Urinary bladder (tissue), 4 donors: ENCODE data around the gene EIF1AD. TPM values are rescaled to one million over a fixed set of nuclear protein-coding genes. Genes with fewer than 3 reads are reported as not detected.
"Not testable (repeated sequence)": the region's sequence is repeated elsewhere in the genome, so short reads cannot be mapped to it uniquely, and the experiment has no call there.

Source experiments
- DNase-seq: peaks from one replicate; pipeline ENCODE4 v3.0.0-alpha.2; 2015; ENCODE audit errors: extremely low spot score
- H3K27ac ChIP-seq: one replicate; pipeline ENCODE4 v1.5.1; 2013; ENCODE audit warnings: low read depth, mild to moderate bottlenecking, moderate library complexity
- H3K36me3 ChIP-seq: one replicate; pipeline ENCODE4 v1.6.1; 2013; ENCODE audit warnings: mild to moderate bottlenecking, moderate library complexity; ENCODE audit not compliant: insufficient read depth
- H3K4me1 ChIP-seq: one replicate; pipeline ENCODE4 v1.6.1; 2013; ENCODE audit warnings: mild to moderate bottlenecking, moderate library complexity; ENCODE audit not compliant: insufficient read depth
- H3K4me3 ChIP-seq: one replicate; pipeline ENCODE4 v1.5.1; 2013; ENCODE audit warnings: low read depth, low read length
- WGBS: extraction: QIAGEN DNeasy Blood & Tissue Kit; methylation state at CpG from one replicate; pipeline ENCODE4 v1.1.7; 2013; 5-methylcytosine and 5-hydroxymethylcytosine counted together
- polyA plus RNA-seq: library from polyadenylated mRNA; stranded (reverse); fragments of 200-250 nt; gene quantifications from one replicate; pipeline ENCODE4 v1.2.3, GENCODE V29; 2013
- total RNA-seq: library from RNA; depleted of rRNA; stranded (reverse); fragments of >200 nt; gene quantifications from one replicate; pipeline ENCODE4 v1.2.3, GENCODE V29; 2014
- donor health status: healthy with polysubstance abuse.
- donor health status: healthy.

The EIF1AD gene
- total and polyA plus RNA-seq, 2 donors, result 15.6 to 26.3 TPM

DNA sequence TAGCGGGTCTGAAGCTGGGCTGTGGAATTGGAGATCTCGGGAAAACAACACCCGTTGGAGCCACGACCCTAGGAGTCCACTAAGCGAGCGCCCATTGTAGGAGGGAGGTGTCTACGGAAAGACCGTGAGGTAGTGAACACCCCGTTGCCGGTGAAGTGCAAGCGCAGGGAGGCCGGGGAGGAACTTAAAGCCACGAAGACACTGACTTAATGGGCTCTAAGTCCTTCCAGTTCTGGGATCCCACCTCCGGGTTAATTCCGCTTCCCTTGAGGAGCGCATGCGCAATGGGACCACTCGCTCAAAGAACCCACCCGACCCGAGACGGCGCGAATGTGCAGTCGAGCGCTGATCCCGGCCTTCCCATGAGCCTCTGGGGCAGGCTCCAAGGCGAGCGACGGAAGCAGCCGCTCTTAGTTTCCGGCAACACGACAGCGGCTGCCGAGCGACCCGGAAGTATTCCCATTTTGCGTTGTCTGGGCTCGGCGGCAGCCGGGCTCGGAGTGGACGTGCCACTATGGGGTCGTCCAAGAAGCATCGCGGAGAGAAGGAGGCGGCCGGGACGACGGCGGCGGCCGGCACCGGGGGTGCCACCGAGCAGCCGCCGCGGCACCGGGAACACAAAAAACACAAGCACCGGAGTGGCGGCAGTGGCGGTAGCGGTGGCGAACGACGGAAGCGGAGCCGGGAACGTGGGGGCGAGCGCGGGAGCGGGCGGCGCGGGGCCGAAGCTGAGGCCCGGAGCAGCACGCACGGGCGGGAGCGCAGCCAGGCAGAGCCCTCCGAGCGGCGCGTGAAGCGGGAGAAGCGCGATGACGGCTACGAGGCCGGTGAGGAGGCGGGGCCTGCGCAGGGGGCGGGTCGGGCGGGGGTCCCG is 40.5 kb downstream of the EIF1AD start, which contains the start of gene SART1:
TSS of gene SART1 (plus strand) at position 468 of the 874 bp plus-strand sequence. CDS start at position 515, 47 bp downstream.
- Histone ChIP-seq H3K36me3 (peaks cover 7% of the 10 kb centered on the region), H3K4me3 (peak within 1 kb of the TSS; percentile 97), H3K4me1 (peaks cover 2% of the 10 kb centered on the region), H3K27ac (peak within 1 kb of the TSS; percentile 86)
- DNase-seq, result peak; percentile 98
- WGBS, result under 1% methylated on average over 97 of the region's 97 CpGs

DNA sequence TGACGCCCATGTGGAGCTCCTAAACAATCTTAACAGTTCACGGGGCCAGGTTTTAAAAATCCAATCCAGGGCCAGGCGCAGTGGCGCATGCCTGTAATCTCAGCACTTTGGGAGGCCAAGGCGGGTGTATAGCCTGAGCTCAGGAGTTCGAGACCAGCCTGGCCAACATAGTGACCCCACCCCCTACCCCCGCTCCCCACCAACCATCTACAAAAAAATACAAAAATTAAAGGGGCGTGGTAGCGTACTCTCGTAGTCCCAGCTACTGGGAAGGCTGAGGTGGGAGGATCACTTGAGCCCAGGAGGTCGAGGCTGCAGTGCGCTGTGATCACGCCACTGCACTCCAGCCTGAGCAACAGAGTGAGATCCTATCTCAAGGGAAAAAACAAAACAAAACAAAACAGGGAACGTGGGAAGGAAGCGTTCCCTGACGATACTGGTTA is 41.1 kb downstream of the EIF1AD start:
- peak overlapping the region; percentile 97 for H3K4me3 ChIP-seq
- DNase-seq, result no peak
- H3K4me1 ChIP-seq, result peaks cover 2% of the 10 kb centered on the region
- 50% methylated on average over 16 of the region's 16 CpGs for WGBS
- H3K27ac ChIP-seq, result peak overlapping the region; percentile 86
- peaks cover 5% of the 10 kb centered on the region for H3K36me3 ChIP-seq

DNA sequence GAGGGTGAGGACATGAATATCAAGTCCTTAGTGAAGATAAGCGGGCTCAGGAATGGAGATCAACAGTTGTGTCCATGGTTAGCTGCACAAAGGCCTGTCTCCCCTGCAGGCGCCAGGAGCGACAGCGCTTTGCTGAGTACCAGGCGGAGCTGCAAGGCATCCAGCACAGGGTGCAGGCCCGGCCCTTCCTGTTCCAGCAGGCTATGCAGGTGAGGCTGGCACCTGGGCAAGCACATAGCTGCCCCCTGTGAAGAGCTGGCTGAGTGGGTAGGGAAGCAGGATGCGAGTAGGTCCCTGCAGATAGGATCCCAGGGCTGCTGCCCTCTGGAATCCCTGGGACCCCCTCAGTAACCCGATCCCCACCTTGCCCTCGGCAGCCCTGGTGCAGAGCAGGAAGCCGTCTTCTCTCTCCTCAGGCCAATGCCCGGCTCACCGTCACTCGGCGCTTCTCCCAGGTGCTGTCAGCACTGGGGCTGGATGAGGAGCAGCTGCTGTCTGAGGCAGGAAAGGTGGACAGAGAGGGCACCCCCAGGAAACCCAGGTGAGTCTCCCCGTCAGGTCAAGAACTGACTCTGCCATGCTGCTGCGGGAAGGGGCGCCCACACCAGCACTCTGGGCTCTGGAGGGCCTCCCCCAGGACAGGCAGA is 43.1 kb downstream of the EIF1AD start:
- H3K36me3 ChIP-seq, result no peaks in the 10 kb centered on the region
- H3K4me3 ChIP-seq, result no peak overlapping the region
- 62% methylated on average over 17 of the region's 17 CpGs for WGBS
- H3K27ac ChIP-seq, result no peak overlapping the region
- no peak for DNase-seq
- H3K4me1 ChIP-seq, result peaks cover 2% of the 10 kb centered on the region

DNA sequence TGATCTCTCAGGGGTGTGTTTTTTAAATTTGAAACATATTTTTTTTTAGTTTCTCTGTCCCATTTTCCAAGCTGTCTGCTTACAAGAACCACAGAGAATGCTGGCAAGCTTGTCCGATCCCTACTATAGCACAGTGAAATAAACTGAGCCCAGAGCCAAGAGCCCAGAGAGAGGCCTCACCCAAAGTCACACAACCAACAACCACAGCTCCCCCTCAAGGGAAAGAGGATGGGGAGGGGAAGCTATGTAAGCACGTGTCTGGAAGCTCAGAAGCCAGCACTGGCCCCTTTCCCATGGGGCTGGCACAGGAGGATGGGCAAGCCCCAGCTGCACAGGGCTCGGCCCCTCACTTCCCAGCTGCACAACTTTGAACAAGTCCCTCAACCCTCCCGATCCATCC is 43.7 kb downstream of the EIF1AD start:
- H3K4me3 ChIP-seq, result no peak overlapping the region
- no peaks in the 10 kb centered on the region for H3K36me3 ChIP-seq
- H3K4me1 ChIP-seq, result peaks cover 2% of the 10 kb centered on the region
- 46% methylated on average over 4 of the region's 4 CpGs for WGBS
- DNase-seq, result no peak
- H3K27ac ChIP-seq, result no peak overlapping the region

DNA sequence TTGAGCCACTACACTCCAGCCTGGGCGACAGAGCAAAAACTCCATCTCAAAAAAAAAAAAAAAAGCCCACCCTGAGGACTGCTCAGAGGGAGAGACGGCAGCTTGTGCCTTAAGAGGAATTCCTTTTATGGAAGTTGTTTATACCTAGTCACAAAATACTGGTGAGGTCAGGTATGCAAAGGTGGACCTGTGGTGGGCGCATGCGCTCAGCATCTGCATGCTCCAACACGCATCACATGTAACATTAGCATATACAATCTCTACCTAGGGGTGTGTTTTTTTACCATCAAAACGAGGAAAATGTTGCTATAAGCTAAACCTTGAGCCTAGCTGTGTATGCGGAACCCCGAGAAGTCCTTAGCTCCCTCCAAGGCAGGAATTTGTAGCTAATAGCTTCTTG is 47.2 kb downstream of the EIF1AD start:
- peak; percentile 17 for DNase-seq
- Histone ChIP-seq H3K4me3 (no peak overlapping the region), H3K4me1 (no peaks in the 10 kb centered on the region), H3K36me3 (no peaks in the 10 kb centered on the region), H3K27ac (no peak overlapping the region)
- WGBS, result 69% methylated on average over 8 of the region's 8 CpGs

DNA sequence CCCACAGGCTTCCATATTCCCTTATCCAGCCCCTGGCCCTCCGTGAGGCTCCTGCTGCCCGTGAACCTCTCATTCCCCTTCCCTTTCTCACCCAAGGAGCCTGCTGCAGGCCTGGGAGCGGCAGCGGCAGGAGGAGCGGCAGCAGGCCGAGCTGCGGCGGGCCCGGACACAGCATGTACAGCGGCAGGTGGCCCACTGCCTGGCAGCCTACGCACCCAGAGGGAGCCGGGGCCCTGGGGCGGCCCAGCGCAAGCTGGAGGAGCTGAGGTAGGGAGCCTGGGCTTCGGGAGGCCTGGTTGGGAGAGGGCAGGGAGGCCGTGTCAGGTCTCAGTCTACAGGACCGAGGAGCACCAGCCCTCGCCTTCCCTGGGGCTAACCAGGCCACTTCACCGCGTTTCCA is 48.5 kb downstream of the EIF1AD start:
- H3K4me1 ChIP-seq, result no peaks in the 10 kb centered on the region
- H3K27ac ChIP-seq, result no peak overlapping the region
- H3K4me3 ChIP-seq, result no peak overlapping the region
- H3K36me3 ChIP-seq, result no peaks in the 10 kb centered on the region
- WGBS, result 89% methylated on average over 20 of the region's 20 CpGs
- no peak for DNase-seq

DNA sequence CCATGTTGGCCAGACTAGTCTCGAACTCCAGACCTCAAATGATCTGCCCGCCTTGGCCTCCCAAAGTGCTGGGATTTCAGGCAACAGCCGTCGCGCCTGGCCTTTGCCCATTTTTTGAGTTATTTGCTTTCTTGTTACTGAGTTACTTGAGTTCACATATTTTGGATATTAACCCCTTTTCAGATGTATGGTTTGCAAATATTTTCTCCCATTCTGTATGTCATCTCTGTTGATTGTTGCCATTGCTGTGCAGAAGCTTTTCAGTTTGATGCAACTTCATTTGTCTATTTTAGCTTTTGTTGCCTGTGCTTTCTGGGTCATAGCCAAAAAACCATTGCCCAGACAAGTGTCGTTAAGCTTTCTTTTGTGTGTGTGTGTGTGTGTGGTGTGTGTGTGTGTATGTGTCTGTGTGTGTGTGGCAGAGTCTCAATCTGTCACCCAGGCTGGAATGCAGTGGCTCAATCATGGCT is 49.9 kb downstream of the EIF1AD start:
- 61% methylated on average over 6 of the region's 6 CpGs for WGBS
- no peak overlapping the region for H3K4me3 ChIP-seq
- no peaks in the 10 kb centered on the region for H3K4me1 ChIP-seq
- no peak for DNase-seq
- H3K27ac ChIP-seq, result no peak overlapping the region
- H3K36me3 ChIP-seq, result no peaks in the 10 kb centered on the region

DNA sequence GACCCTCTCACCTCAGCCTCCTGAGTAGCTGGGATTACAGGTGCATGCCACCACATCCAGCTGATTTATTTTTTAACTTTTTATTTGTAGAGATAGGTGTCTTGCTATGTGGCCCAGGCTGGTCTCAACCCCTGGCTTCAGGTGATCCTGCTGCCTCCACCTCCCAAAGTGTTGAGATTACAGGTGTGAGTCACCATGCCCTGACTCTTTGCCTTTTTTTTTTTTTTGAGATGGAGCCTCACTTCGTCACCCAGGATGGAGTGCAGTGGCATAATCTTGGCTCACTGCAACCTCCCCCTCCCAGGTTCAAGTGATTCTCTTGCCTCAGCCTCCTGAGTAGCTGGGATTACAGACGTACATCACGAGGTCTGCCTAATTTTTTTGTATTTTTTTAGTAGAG is 50.3 kb downstream of the EIF1AD start:
- not testable (repeated sequence) for H3K4me3 ChIP-seq, H3K27ac ChIP-seq, H3K36me3 ChIP-seq, H3K4me1 ChIP-seq, DNase-seq
- 54% methylated on average over 3 of the region's 3 CpGs for WGBS

DNA sequence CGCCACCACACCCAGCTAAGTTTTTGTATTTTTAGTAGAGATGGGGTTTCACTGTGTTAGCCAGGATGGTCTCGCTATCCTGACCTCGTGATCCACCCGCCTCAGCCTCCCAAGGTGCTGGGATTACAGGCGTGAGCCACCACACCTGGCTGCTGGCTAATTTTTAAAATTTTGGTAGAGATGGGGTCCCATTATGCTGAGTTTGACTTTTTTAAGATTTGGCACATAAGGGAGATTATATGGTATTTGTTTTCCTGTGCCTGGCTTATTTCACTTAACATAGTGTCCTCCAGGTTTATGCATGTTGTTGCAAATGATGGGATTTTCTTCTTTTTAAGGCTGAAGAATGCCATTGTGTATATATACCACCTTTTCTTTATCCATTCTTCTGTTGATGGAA is 51.2 kb downstream of the EIF1AD start:
- not testable (repeated sequence) for DNase-seq, H3K4me1 ChIP-seq, H3K27ac ChIP-seq, H3K36me3 ChIP-seq, H3K4me3 ChIP-seq
- WGBS, result 93% methylated on average over 5 of the region's 5 CpGs

DNA sequence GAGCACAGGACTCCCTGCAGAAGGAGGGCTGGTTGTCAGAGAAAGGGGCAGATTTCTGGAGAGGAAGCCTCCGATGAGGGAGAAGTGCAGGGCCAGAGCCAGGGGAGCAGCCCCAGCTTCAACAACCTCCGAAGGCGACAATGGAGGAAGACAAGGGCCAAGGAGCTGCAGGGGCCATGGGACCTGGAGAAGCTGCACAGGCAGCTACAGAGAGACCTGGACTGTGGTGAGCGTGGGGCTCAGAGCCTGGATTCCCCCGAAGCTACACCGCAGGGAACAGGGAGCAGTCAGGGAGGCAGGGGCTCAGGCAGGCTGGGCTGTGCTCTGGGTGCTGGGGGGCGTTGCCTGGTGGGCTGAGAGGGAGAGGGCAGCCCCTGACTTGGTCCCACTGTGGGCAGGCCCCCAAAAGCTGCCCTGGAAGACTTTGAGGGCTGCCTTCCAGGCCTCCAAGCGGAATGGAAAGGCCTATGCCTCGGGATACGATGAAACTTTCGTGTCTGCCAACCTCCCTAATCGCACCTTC is 54.3 kb downstream of the EIF1AD start:
- Histone ChIP-seq H3K4me1 (no peaks in the 10 kb centered on the region), H3K4me3 (no peak overlapping the region), H3K36me3 (no peaks in the 10 kb centered on the region), H3K27ac (no peak overlapping the region)
- no peak for DNase-seq
- WGBS, result 83% methylated on average over 12 of the region's 12 CpGs

DNA sequence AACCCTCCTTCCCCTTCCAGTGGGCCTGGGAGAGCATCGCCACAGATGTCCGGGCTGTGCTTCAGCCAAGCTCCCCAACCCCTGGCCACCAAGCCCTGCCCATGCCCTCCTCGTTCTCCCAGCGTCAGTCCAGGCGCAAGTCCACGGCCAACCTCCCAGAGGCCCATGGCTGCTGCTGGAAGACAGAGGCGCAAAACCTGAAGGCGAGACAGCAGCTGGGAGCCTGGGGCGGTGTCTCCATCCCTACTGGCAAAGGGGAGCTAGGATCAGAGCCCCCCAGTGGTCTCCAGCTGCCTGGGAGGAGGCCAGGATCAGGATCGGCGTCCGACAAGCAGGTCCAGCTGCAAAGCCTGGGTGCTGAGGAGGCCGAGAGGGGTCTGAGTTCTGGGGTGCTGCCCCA is 54.8 kb downstream of the EIF1AD start:
- Histone ChIP-seq H3K4me3 (no peak overlapping the region), H3K36me3 (no peaks in the 10 kb centered on the region), H3K27ac (no peak overlapping the region), H3K4me1 (no peaks in the 10 kb centered on the region)
- no peak for DNase-seq
- 46% methylated on average over 13 of the region's 13 CpGs for WGBS

DNA sequence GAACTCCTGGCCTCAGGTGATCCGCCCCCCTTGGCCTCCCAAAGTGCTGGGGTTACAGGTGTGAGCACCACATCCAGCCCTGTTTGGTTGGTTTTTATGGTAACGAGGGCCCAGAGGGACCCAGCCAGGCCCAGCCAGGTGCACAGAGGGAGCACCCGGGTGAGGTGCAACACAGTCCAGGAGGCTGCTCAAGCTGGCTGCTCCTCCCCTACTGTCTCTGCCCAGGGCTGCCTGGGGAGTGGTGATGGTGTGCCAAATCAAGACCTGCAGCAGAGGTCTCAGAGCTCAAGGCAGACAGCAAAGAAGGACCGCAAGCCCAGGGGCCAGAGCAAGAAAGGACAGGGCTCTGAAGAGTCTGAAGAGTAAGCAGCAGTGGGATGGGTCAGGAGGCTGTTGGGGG is 55.3 kb downstream of the EIF1AD start:
- 86% methylated on average over 4 of the region's 4 CpGs for WGBS
- H3K4me1 ChIP-seq, result no peaks in the 10 kb centered on the region
- no peaks in the 10 kb centered on the region for H3K36me3 ChIP-seq
- H3K27ac ChIP-seq, result no peak overlapping the region
- H3K4me3 ChIP-seq, result no peak overlapping the region
- no peak for DNase-seq
